ENCODE results near the gene CDC42BPA.

GRCh38 chr1:227242811-227243682 is 75.2 kb downstream of the CDC42BPA start:
- TF ChIP-seq CTCF (IDR thresholded peaks at IDR 0.05; ENCODE audit: extremely low read depth in 1 of 2, insufficient read depth in 1 of 2, low read depth in 1 of 2, low read length in 2 of 2) (no peak), MAX (IDR thresholded peaks at IDR 0.05; ENCODE audit: insufficient read depth, insufficient read length) (no peak), POLR2AphosphoS5 (IDR thresholded peaks at IDR 0.05; ENCODE audit: insufficient read depth, low read depth, low read length) (no peak), FOS (IDR thresholded peaks at IDR 0.05; ENCODE audit: borderline replicate concordance, insufficient read depth, low read length) (no peak), POLR2A (IDR thresholded peaks at IDR 0.05; ENCODE audit: low read depth, low read length) (no peak), EZH2 (IDR thresholded peaks at IDR 0.05; ENCODE audit: borderline replicate concordance, low read depth, low read length, severe bottlenecking) (no peak), GATA2 (IDR thresholded peaks at IDR 0.05; ENCODE audit: insufficient read depth, insufficient read length, low read depth, low read length) (no peak)

Measured in endothelial cell of umbilical vein (primary cell).